Frontal cortex (tissue), 4 donors: Measurements from ENCODE around the gene C2orf68. TPM values are rescaled to one million over a fixed set of nuclear protein-coding genes. Genes with fewer than 3 reads are reported as not detected.
"Not testable (repeated sequence)": the region's sequence is repeated elsewhere in the genome, so short reads cannot be mapped to it uniquely, and the experiment has no call there.

ENCODE experiments used
- DNase-seq, 2 donors: peaks; one replicate each; pipeline ENCODE4 v3.0.0; 2012; ENCODE audit warnings: low spot score in 2 of 2
- FAIRE-seq: peaks from 2 replicates; lab custom pipeline; 2012; peaks lifted over from hg19 to GRCh38; lab: Jason Lieb, UNC
- total RNA-seq: library from RNA; depleted of rRNA; stranded (reverse); fragments of >200 nt; gene quantifications from one replicate; pipeline ENCODE4 v1.2.3, GENCODE V29; 2014
- donor health status: control.
- donor health status: control.
- donor health status: control.

C2orf68 gene
- 22.8 TPM for total RNA-seq

GRCh38 chr2:85611705-85612587 lies at the start of gene C2orf68:
Gene C2orf68, minus strand, starts transcription at chr2:85612066. Its CDS starts 82 bp downstream, at chr2:85611984.
- no peak for FAIRE-seq

DNA sequence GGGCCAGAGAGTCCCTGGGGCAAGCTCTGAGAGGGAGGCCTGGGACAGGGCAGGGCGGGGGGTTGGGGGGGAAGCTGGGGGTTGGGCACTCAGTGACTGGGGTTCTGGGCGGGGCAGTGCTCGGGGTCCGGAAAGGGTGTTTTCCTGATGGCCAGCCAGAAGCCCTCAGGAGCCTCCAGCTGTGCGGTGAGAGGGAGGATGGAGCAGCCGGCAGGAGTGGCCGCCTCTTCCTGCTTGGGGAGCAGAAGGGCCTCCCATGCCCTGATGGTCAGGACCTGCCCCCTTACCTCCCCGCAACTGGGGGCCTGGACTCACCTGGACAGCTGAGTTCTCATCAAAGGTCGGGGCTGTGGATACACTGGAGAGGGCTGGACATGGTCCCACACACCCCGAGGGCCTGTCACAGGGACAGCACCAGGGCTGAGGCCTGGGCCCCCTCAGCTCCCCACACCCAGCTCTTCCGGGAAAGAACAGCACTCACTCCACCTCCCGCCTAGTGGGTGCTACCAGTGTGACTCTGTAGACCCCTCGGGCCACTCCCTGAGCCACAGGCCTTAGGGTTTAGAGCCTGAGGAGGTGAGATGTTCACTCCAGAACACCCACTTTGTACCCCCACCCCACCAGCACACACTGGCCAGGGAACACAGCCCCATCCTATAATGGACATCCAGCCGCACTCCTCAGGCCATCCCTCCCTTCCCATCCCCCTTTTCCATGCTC lies 49.4 kb upstream of the C2orf68 start:
- no peak for FAIRE-seq
- no peak for DNase-seq

More at GRCh38 chr2:85611705-85612587, at the start of gene C2orf68:
- DNase-seq, result peak; percentile 92 to 93

- DNase-seq (no peak), FAIRE-seq (no peak)
These were observed 48.9 kb upstream of the C2orf68 start for GRCh38 chr2:85660725-85661124.

- not testable (repeated sequence) for FAIRE-seq, DNase-seq
These were observed 48.4 kb upstream of the C2orf68 start for GRCh38 chr2:85660301-85660700.

- FAIRE-seq (no peak), DNase-seq (no peak)
These were observed 47.6 kb upstream of the C2orf68 start for GRCh38 chr2:85659324-85659981.

GRCh38 chr2:85657399-85657798 lies 45.5 kb upstream of the C2orf68 start:
- FAIRE-seq, DNase-seq: not testable (repeated sequence)

DNA sequence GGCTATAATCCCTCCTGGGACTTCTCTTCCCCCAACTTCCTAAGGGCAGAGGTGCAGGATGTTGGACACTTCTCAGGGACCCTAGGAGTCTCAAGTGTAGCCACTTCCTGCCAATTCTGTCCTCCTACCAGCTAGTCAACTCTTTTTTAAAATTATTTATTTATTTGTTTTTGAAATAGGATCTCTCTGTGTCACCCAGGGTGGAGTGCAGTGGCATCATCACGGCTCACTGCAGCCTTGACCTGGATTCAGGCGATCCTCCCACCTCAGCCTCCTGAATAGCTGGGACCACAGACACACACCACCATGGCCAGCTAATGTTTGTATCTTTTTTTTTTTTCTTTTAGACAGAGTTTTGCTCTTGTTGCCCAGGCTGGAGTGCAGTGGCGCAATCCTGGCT lies 44.6 kb upstream of the C2orf68 start:
- FAIRE-seq (no peak), DNase-seq (no peak)

- FAIRE-seq (no peak), DNase-seq (no peak)
These were observed 44.1 kb upstream of the C2orf68 start for GRCh38 chr2:85655961-85656417.

- DNase-seq (no peak), FAIRE-seq (no peak)
These were observed 42.1 kb upstream of the C2orf68 start for GRCh38 chr2:85653996-85654395.

GRCh38 chr2:85652056-85652455 lies 40.2 kb upstream of the C2orf68 start:
- no peak for DNase-seq
- FAIRE-seq, result no peak

DNA sequence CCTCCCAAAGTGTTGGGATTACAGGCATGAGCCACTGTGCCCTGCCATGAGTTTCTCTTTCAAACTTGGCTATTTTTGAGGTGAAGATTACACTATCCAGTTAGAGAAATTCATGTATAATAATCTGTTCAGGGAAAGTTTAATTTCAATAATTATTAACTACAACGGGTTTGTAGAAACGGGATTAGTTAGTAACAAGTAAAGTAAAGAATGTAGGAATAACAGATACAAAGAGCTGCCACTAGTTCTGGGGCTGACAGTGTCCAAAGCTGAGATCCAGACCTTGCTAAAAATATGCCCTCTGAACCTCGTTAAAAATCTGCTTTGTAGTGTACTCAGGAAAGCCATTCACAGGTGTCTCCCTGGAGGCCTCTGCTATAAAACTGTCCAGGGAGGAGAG lies 39.2 kb upstream of the C2orf68 start:
- FAIRE-seq (no peak), DNase-seq (no peak)

DNA sequence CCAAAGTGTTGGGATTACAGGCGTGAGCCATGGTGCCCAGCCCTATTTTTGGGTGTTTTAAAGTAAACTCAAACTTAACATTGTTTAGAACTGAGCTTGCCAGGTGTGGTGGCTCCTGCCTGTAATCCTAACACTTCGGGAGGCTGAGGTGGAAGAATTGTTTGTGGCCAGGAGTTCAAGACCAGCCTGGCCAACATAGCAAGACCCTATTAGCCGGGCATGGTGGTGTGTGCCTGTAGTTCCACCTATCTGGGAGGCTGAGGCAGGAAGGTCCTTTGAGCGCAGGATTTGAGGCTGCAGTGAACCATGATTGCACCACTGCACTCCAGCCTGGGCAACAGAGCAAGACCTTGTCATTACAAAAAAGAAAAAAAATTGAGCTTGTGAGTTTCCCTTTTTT lies 38.6 kb upstream of the C2orf68 start:
- no peak for DNase-seq
- no peak for FAIRE-seq

DNA sequence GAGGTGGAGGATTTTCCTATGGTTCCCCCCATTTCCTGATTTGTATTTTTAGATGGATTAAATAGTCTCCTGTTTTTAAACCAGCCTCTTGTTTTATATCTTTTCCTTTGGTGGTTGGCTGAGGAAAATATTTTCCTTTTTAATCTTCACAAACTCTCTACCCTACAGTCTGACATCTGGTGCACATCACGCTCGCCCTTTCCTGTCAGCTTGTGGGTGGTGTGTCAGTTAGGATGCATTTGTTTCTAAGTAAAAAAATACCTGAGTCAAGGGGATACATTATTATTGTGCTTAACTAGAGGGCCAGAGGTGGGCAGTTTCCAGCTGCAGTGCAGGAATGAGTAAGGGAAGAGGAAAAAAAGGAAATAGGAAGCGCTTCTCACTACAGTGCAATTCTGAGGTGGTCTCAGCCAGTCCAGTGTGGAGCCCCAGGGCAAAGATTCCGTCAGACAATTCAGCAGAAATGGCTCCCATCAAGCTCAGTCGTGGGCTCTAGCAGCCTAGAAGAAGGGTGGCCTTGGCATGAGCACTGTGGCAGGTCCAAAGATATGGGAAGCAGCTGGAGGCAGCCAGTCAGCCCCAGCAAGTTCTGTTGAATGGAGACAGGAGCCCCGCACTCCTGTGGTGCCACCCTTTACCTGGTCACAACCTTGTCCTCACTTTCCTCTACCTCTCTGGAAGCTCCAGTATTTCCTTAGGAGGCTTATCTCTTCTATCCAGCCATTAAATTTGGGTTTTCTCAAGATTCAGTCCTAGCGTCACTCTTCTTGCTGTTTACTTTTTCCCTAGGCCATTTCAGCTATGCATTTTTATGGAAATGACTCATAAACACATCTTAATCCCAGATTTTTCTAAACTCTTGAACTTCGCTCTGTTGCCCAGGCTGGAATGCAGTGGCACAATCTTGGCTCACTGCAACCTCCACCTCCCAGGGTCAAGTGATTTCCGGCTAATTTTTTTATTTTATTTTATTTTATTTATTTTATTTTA lies 37.6 kb upstream of the C2orf68 start:
- FAIRE-seq, result no peak
- DNase-seq, result no peak

DNA sequence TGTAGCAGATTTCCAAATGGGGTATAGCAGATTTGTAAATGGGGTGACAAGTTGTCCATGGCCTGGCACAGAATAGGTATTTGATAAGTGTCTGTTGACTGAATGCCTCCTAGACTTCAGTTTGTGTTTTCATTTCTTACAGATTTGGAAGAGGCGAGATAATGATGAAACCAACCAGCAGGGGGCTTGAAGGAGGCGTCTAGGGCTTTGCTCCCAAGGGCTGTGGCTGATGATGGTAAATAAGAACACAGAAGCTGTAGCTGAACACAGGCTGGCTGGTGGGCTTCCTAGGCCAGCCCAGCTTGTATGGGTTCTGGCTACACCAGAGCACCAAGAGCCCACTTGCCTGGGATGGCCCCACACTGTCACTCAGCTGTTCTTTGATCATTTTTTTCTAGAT lies 36.8 kb upstream of the C2orf68 start:
- FAIRE-seq (no peak), DNase-seq (no peak)

- FAIRE-seq (no peak), DNase-seq (no peak)
These were observed 36.1 kb upstream of the C2orf68 start for GRCh38 chr2:85647823-85648526.

DNA sequence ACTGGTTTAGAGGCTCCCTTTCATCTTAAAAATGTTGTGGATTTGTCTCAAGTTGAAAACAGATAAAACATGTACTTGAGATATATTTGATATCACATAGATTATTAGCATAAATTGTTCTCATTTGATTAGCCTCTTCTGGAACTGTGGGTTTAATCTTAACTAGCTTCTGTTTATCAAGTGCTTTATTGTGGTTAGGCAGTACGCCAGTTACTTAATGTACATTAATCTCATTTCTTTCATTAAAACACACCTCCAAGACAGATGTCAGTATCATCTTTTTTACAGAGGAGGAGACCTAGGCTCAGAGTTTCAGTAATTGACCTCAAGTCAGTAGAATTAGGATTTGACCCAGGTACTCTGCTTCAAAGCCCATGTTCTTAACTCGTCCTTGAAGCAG lies 34.3 kb upstream of the C2orf68 start:
- no peak for DNase-seq
- no peak for FAIRE-seq

- FAIRE-seq, result no peak
- DNase-seq, result no peak
These were observed 33.0 kb upstream of the C2orf68 start for GRCh38 chr2:85644909-85645308.

DNA sequence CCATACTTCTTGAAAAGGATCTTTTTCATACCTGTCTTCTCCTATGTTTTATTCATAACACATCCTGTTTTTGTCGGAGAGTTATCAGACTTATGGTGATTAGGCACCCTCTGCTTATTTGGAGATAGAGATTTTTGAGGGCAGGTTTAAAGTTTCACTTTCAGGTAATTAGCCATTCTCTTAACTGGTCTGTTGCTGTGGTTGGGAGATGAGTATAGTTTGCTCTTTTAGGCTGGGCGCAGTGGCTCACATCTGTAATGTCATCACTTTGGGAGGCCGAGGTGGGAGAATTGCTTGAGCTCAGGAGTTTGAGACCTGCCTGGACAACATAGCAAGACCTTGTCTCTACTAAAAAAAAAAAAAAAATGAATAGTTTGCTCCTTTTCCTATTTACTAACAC lies 30.9 kb upstream of the C2orf68 start:
- DNase-seq (no peak), FAIRE-seq (no peak)

DNA sequence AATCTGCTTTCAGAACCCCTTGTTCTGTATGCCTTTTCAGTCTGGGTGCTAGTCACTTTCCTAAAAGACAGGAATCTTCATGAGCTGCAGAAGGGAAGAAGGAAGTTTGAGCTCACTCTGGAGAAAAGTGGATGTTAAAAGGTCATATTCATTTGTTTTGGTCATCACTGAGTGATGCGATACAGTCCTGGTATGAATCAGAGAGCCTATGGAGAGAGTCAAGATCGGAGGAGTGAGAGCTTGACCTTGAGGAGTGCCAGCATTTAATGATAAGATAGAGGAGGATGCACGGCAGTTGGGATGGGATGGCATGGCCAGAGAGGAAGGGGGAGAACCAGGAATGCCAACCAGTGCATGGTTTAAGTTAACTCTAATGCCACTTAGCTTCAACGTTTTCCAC lies 23.8 kb upstream of the C2orf68 start:
- FAIRE-seq (no peak), DNase-seq (no peak)
